Measurements from ENCODE around the gene DNAJB5.

DNAJB5 gene

DNA sequence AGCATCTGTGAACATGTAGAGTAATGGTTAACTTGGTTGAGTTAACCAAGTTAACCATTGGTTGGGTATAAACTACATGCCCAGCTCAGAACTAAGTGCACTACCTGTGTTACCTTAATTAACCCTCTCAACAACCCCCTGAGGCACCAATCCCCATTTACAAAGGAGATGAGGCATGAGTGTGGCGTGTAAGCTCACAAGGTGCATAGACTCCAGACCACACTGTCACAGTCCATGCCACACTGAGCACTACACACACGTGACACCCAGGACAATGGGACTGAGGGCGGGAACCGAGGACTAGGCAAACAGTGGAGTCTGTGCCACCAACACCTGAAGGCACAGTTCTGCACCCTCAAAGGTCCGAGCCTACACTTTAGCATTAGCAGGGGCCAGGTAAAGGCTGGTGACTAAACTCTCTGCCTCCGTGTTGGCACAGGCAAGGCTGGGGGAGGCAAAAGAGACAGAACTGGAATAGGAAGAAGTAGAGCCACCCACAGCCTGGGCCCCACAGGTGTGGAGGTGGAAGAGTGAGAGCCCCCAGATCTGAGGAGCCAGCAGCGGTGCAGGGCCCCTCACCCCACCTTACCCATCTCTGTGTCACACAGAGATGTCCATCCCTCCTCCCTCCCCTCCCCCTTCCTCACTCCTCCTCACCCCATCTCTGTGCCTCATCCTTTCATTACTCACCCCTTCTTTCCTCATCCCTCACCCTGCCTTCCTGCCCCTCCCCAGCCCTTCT lies 2.2 kb upstream of the DNAJB5 start:
- TF ChIP-seq, protein P1, sequence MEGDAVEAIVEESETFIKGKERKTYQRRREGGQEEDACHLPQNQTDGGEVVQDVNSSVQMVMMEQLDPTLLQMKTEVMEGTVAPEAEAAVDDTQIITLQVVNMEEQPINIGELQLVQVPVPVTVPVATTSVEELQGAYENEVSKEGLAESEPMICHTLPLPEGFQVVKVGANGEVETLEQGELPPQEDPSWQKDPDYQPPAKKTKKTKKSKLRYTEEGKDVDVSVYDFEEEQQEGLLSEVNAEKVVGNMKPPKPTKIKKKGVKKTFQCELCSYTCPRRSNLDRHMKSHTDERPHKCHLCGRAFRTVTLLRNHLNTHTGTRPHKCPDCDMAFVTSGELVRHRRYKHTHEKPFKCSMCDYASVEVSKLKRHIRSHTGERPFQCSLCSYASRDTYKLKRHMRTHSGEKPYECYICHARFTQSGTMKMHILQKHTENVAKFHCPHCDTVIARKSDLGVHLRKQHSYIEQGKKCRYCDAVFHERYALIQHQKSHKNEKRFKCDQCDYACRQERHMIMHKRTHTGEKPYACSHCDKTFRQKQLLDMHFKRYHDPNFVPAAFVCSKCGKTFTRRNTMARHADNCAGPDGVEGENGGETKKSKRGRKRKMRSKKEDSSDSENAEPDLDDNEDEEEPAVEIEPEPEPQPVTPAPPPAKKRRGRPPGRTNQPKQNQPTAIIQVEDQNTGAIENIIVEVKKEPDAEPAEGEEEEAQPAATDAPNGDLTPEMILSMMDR (IDR thresholded peaks at IDR 0.05), result no peak

DNA sequence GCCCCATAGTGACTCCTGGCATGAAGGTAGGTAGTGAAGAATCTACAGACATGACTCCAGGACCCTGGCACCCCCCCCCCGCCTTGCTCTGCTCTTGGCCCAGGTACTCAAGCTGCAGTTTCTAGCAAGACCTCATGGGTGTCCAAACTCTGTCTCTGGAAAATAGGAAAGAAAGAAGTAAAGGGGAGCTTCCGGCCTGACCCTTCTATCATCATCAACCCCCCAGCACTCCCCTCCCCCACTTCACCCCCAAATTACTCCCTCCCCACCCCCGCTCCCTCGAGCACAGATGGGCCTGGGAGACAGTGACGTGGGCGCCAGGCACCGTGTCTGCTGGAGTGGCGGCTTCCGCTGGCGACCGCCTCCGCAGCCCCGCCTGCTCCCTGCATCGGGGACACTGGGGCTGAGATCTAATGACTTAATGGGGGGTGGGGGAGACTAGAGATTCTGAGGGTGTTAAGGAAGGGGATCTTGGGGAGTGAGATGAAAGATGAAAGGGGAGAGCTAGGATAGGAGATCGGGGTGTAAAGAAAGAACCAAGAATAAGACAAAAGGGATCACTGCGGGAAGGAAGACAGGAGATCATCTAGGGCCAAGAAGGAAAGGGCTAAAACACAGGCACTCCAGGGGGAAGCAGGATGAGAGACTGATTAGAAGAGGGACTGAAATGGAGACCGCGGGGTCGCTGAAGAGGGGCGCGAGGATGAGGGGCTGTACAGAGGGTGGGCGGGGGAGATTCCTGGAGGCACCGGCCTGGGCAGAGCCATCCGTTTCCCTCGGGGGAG lies 1.1 kb upstream of the DNAJB5 start:
- TF ChIP-seq, protein P1 (IDR thresholded peaks at IDR 0.05), result no peak

GRCh38 chr9:34989946-34990635 lies 546 bp downstream of the DNAJB5 start:
- TF ChIP-seq, protein P1 (IDR thresholded peaks at IDR 0.05), result no peak

- TF ChIP-seq, protein P1 (IDR thresholded peaks at IDR 0.05), result no peak
Observed at GRCh38 chr9:34990908-34991606, 1.5 kb downstream of the DNAJB5 start.

GRCh38 chr9:34991607-34992375 lies 2.2 kb downstream of the DNAJB5 start:
- TF ChIP-seq, protein P1 (IDR thresholded peaks at IDR 0.05), result no peak

DNA sequence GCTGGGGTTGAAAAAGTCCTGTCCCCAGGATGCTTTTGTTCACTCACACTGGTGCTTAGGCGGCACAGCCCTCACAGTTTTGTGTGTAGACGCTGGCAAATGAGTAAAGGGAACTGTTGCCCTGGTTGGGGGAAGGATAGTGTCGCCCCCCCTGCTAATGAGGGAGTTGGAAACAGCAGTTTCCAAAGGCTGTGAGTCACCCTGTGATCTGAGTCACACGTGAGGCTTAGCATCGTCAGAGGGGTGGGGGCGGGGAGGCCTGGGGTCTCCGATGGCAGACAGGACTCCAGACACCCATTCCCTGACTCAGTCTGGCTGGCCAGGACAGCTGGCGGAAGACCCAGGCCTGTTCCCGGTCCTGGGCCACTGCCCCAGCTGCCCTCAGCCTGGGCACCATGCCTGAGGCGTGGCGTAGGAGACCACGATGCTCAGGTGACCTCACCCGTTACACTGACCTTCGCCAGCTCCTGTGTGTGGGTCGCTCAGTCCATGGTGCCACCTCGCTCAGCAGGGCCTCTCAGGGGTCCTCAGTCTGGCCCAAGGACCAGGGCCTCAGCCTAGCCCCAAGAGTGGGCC lies 2.9 kb downstream of the DNAJB5 start:
- TF ChIP-seq, protein P1 (IDR thresholded peaks at IDR 0.05), result no peak

Measured in LNCAP (cell line).